HG02610 (cell line): ENCODE results near the gene FADS2.

Source experiments
- ATAC-seq: cut with Tn5 transposase; IDR thresholded peaks from one replicate; pipeline ENCODE4 v1.9.1; 2021; ENCODE audit warnings: mild to moderate bottlenecking, moderate library complexity; ENCODE audit not compliant: unreplicated experiment

Gene FADS2

GRCh38 chr11:61900251-61900650, 72.2 kb downstream of the FADS2 start:
- no peak for ATAC-seq

DNA sequence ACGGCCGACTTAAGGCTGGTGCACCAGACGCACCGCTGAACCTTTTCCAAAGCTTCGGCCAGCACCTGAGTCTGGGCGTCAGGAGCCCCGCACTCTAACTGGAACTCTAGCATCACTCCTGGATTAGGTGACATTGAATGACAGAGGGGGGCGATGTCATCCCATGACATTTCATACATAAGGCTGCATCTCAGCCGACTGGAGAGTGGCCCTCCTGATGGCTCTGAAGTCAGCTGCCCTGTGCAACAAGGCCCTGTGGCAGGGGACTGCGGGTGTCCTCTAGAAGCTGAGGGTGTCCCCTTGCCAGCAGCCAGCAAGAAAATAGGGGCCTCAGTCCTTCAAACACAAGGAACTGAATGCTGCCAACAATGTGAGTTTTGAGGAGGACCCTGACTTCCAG, 73.3 kb downstream of the FADS2 start:
- ATAC-seq = no peak

DNA sequence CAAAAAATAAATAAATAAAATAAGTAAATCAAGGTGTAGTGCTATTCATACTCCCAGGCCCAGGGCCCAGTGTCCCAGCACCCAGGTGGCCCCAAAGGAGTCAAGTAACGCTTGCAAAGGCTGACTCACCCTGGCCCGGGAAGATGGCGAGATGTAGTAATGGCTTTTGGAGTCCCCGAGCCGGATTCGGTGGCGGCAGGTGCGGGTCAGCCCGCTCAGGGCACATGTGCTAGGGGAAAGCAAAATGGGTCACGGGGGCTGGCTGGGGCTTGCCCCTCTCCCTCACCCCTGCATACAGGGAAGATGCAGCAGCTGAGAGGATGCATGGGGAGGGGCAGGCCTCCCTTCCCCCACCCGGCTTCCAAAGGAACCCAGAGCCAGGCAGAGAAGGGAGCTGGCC, 74.2 kb downstream of the FADS2 start:
- no peak for ATAC-seq

- ATAC-seq = no peak
These were observed 75.7 kb downstream of the FADS2 start for GRCh38 chr11:61903845-61904244.

DNA sequence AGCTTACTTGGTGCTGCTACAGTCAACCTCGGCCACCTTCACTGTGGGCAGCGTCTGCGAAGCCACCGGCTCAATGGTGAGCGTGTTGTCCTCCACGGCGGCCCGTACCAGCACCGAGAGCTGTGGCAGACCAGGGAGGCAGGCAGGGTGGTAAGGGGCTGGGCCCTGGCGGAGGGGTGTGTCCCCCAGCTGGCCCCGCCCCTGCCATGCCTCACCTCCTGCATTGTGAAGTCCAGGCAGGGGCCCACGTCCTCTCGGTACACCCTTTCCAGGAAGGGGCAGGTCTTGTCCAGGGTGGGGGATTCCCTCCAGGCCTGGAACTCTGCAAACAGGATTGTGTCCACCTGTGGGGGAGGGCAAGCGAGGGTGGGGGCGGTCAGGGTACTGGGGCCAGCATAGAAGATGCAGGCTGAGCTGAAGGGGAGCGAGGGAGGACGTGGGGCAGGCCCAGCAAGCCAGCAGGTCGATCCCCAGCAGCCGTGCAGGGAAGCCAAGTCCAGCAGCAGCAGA, 76.5 kb downstream of the FADS2 start:
- no peak for ATAC-seq

- no peak for ATAC-seq
These were observed 77.1 kb downstream of the FADS2 start for GRCh38 chr11:61905067-61905696.

DNA sequence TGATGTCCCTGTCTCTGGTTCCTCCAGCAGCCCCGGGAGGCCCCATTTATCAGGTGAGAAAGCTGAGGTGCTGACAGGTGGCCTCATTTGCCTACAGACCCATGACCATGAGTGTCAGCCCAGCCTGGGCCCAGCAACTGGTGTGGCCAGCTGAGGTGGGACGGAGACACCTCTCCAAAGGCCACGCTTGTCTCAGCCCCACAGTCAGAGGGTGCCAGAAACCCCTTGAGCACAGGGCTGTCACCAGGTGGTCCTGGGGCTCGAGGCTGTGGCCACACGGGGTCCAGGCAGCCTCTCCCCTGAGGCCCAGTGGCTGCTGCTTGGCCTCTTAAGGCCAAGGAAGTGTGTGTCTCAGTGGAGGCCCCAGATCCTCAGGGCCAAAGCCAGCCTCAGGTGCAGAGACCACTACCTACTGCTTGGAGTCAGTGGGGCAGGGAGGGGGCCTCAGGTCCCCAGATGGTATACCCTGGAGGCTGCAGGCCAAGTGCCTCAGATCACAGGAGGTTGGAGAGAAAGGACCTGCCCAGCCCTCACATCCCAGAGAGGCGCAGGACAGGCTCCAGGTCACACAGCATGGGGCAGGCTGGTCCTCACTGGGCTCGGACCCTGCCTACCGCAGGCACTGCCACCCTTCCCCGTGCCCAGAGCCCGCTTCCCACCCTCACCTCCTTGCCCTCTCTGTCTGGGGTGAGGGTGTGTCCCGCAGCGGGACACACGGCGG, 77.9 kb downstream of the FADS2 start:
- ATAC-seq = no peak

DNA sequence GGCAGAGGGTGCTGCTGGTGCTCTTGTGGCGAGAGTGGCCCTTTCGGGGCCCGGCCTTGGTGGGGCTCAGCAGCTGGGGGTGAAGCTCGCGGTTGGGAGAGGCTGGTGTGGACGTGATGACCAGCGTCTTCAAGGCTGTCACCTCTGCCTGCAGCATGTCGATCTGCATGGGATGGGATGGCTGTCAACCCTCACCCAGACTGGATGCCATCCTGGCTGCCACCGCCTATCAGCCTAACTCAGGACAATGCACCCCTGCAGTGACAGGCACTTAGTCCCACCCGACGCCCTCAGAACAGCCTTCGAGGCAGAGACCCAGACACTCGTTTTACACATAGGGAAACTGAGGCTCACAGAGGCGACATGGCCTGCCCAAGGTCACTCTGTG, 78.4 kb downstream of the FADS2 start:
- no peak for ATAC-seq

DNA sequence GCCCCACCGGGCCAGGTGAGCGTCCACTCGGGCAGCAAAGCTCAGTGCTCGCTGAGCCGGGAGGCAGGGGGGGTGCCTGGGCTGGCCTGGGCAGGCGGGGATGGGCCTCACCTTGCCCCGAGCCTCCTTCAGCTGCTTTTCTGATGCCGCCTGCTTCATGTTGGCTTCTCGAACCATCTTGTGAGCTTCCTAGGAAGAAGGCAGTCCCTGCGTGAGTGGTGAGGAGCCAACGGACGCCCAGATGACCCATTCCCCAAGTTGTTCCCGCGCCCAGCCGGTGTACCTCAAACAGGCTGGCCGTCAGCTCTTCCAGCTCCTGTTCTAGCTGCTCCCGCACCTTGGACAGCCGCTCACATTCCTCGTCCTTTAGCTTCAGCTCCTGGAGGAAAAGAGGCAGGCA, 79.2 kb downstream of the FADS2 start:
- no peak for ATAC-seq

- ATAC-seq = no peak
These were observed 80.0 kb downstream of the FADS2 start for GRCh38 chr11:61907871-61908729.

DNA sequence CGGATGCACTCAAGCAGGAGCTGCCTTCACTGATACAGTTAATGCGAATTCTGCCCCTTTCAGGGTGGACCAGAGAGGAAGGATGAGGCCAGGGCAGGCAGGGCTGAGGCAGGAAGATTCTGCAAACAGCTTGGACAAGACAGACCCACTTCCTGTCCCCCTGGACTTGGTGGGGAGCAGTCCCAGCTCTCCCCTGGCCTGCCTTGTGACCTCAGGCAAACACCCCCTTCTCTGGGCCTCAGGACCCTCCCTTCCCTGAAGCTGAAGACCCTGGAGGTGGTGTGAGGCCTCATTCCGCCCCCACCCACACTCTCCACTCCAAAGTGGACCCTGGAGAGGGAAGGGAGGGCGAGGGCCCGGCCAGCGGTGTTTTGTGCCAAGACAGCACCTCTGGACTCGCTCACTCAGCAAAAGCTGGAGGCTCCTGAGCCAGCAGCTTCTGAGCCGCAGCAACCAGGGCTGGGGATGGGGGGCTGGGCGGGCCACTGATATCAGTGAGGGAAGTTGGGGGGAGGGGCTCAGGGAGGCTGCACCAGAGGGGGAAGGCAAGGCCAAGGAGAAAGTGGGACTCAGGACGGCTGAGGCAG, 80.7 kb downstream of the FADS2 start:
- ATAC-seq = no peak

GRCh38 chr11:61910187-61911127, 82.4 kb downstream of the FADS2 start:
- ATAC-seq = no peak

- ATAC-seq = no peak
These were observed 83.1 kb downstream of the FADS2 start for GRCh38 chr11:61911128-61911700.

DNA sequence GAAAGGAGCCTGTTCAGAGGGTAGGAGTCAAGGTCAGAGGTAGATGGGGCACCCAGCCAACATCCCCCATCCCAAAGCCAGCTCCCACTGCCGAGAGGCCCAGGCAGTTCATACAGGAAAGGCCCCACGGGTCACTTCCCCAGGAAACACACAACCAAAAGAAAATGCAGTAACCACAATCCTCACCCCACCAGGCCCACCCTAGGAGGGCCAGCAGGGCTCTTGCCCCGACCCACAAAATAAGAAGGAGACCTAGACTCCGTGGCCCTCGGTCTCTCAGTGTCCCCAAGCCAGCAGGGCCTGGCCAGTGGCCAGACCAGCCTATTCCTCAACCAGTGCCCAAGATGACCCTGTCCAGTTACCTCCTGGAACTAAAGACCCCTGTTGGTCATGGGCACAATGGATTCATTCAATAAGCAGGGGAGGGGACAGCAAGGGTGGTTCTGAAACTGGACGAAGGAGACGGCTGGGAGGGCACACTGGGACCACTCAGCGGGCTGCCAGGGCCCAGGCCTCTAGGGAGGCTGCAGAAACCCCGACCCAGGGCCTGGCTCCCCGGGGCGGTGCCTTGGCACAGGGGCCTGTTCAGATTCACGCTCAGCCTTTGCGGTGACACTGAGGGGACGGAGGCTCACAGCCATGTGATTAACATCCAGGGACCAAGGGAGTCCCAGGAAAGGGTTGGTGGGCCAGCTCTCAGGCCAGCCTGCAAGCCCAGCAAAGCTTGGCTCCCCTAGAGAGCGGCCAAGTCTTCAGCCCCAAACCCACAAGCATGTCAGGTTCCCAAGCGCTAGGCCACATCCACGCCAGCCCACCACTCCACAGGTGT, 83.8 kb downstream of the FADS2 start:
- ATAC-seq = no peak

GRCh38 chr11:61912530-61912898, 84.4 kb downstream of the FADS2 start:
- ATAC-seq = no peak

- no peak for ATAC-seq
These were observed 85.0 kb downstream of the FADS2 start for GRCh38 chr11:61912991-61913698.

- no peak for ATAC-seq
These were observed 85.7 kb downstream of the FADS2 start for GRCh38 chr11:61913699-61914395.
